Ramos (cell line): ENCODE data around the gene PDZD2.
"Not testable (repeated sequence)": the region's sequence is repeated elsewhere in the genome, so short reads cannot be mapped to it uniquely, and the experiment has no call there.

Experiments
- in situ Hi-C: fragments of 300-500 bp; cut with MboI; formaldehyde crosslinking; loops from one replicate; pipeline ENCODE4 v1.14.3; 2022; ENCODE audit warnings: low sequenced_read_pairs; ENCODE audit not compliant: unreplicated experiment

The PDZD2 gene

DNA sequence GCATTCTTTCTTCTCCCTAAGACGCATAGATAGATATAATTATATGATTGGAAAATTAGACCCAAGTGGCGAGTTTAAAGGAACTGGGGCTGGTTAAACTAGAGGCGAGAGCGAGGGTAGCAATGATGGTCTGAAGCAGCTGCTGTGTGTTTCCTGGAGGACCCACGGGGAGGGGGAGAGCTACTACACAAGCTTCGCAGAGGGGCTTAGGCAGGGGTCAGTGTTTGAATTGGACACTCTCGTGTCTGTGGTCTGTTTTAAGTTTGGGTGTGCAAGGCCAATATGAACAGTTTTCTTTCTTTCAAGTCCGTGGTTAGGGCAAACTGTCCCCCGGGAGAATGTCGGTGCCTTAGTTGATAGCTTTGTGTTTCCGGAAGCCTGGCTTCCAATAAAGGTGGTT lies 43.1 kb downstream of the PDZD2 start:
- in situ Hi-C loops = no loop called here

DNA sequence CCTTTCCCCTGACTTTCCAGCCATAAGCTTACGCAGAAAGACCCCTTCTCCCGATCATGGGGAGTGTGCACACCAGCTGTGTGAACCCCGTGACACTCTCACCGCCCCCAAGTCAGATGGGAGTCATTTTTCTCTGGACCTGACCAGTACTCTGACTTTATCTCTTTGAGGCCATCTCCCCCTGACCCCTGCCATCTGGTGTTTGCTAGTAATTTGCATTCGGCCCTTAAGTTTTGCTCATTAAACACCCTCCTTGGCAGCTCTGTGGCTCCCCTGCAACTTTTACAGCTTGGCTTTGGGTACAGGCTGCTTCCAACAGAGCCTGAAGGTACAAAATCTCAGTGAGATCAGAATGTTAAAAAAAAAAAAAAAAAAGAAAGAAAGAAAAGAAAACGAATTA lies 43.9 kb downstream of the PDZD2 start:
- in situ Hi-C loops = no loop called here

DNA sequence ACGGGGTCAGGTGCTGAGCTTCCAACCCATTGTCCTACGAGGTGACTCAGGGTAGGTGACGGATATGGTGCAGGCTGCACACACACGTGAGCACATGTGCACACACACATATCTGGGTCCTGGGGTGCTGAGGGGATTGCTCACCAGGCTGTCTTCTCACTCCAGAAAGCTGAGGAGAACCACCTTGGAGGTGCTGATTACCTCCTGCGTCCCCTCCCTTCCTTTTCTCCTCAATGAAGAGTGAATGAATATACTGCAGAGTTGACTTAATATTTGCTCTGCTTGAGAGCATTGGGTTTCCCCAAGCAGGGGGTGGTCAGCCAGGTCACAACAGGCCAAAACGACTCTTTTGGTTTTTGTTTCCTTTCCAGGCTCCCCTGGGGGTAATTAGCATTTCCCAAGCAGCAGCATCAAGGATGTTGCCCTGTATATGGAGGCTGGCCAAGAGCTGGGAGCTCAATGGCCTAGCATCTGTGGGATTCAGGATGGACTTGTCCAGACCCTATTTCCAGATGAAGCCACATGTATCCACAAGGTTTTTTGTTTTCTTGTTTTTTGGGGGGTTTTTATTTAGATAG lies 49.7 kb downstream of the PDZD2 start:
- in situ Hi-C loops = no loop called here

GRCh38 chr5:31691408-31691807 lies 52.5 kb downstream of the PDZD2 start:
- in situ Hi-C loops = not testable (repeated sequence)

DNA sequence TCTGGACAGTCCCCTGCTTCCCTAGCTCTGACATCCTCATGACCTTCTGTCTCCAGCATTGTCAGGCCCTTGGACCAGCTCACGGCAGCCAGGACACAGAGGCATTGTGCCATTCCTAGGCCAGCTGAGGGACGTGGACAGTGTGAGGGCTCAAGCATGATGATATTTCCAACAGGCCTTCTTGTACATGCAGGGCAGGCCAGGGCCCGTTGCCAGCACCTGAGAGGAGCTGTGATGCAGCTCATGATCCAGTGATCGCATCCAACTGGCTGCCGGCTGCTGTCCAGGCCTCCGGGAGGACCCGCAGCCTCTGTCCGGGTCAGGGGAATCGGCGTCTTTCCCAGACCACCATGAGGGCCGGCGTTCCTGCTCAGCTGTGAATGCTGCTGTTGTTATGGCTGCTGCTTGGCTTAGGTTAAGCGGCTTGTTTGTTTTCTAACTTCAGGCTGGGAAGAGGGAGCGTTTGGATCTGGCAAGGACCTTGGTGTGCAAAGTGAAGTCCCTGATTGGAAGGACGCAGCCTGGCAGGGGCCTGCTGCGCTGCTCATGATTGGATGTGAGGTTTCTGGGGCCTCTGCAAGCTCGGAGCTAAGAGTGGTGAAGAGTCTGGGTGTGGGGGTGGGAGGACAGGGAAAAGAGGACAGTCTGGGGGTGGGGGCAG lies 53.8 kb downstream of the PDZD2 start:
- in situ Hi-C loops = no loop called here

GRCh38 chr5:31698673-31699072 lies 59.7 kb downstream of the PDZD2 start:
- in situ Hi-C loops = no loop called here

DNA sequence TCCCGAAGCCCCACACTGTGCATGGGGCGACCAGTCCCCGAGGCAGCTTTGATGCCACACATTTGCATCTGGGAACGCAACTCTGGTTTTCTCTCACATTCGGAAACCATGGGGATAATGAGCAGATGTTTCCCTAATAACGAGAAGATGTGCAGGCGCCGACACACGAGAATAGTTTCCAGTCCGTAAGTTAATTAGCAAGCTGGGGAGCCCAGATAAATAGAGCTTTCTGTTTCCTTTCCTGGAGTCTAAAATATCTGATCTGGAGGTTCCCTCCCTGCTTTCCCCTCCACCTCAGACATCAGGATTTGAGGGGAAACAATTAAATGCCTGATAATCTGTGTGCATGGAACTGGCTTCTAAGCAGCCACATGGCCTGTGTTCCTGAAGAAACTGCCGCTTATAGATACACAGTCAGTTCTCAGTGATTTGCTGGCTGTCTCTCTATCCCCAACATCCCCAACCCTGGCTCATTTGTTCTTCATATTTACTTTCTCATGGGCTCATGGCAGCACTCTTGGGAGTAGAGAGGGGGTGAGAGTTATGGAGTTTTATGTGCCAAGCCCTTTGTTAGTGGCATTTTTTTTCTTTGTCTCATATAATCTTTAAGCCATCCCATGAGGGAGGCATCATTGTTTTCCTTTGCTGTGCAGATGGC lies 62.8 kb downstream of the PDZD2 start:
- in situ Hi-C loops = no loop called here

DNA sequence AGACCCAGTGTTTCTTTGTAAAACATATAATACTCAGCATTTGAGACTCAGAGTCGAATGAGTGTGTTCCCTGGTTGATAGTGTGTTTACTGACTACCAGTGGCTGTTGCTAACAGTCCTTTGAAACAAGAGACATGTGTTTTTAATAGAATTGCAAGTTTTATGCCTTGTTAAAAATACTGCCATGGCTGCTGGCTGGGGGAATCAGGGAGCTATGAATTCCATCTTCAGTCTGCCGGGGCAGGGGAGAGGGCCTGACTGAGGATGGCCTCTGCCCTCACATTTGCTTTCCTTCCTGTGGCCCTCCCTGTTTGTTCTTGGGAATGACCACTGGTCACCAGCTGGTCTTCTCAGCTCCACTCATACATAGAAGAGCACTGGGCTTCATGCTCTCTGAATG lies 63.8 kb downstream of the PDZD2 start:
- in situ Hi-C loops = no loop called here

DNA sequence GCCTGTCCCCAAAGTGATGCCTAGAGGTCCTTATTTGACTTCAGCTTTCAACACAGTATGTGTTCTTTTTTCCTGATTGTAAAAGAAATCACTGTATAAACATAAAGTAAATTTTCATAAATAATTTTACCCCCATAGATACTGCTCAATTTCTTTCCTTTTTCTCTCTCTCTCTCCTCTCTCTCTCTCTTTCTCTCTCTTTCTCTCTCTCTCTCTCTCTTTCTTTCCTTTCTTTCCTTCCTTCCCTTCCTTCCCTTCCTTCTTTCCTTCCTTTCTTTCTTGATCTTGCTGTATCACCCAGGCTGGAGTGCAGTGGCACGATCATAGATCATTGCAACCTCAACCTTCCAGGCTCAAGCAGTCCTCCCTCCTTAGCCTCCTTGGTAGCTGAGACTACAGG lies 64.8 kb downstream of the PDZD2 start:
- in situ Hi-C loops = no loop called here

DNA sequence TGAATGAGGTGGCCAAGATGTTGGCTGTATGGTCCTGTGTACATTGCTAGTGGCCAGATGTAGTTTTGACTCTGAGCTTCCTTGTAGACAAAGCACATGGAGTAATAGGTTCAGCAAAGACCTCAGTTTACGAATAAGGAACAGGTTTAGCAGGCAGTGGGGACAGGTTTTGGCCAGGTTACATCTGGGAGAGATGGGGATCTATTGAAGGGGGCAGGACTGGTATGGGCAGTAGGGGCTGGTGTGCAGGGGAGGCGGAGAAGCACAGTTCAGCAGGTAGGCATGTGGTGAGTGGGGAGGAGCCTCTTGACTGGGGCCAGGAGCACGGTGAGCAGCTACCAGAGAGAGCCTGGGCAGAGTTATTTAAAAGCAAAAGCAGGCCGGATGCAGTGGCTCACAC lies 67.3 kb downstream of the PDZD2 start:
- in situ Hi-C loops = no loop called here

DNA sequence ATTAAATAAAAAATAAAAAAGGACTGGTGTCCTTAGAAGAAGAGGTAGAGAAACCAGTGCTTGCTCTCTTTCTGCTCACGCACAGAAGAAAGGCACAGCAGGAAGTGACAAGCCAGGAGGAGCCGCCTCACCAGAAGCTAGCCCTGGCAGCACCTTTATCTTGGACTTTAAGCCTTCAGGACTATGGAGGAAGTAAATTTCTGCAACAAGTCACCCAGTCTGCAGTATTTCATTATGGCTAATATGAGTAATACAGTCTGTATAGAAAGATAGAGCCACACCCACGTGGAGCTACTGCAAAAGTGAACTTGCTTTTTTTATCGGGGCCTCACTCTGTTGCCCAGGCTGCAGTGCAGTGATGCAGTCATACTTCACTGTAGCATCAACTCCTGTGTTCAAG lies 68.4 kb downstream of the PDZD2 start:
- in situ Hi-C loops = no loop called here

- in situ Hi-C loops = no loop called here
These were observed 69.2 kb downstream of the PDZD2 start for GRCh38 chr5:31708089-31708488.

DNA sequence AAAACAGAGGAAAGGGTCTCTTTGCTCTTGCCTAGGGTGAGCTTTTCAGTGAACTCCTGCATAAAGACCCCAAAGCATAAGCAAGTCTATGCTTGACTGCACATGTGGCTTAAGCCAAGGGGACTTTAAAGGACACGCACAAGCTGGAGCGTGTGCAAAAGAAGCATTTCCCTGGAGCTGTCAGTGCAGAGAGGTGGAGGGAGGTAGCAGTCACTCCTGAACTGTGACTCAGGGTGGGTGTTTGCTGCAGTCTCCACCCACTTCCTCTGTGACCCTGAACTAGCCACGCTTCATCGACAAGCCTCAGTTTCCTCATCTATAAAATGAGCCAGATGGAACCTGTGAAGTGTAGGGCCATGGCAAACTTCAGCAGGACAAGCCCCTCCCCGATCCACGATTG lies 72.4 kb downstream of the PDZD2 start:
- in situ Hi-C loops = no loop called here

DNA sequence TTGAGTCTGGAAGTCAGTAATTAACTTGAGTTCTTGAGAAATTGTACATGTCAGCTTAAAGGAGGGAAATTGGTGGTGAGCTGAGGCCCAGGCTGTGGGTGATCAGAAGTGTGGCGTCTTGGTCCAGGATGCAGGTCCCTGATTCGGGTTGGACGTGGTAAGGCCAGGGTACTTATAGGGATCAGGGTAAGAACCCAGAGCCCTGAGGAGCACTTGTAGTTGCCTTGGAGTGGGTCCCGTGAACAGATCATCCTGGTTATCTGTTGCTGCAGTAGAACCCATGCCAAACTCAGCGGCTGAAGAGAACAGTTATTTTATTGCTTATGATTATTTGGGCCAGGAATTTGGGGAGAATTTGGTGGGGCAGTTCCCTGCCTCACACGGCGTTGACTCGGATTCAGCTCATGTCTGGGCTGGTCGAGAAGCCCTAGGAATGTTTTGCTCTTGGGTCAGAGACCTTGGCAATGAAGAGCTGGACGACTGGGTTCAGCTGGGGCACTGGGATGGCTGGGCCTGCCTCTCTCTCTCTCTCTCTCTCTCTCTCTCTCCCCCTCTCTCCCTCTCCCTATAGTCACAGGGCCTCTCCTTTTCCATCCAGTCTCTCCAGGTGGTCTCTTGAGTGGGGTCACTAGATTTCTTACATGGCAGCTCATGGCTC lies 73.1 kb downstream of the PDZD2 start:
- in situ Hi-C loops = no loop called here

DNA sequence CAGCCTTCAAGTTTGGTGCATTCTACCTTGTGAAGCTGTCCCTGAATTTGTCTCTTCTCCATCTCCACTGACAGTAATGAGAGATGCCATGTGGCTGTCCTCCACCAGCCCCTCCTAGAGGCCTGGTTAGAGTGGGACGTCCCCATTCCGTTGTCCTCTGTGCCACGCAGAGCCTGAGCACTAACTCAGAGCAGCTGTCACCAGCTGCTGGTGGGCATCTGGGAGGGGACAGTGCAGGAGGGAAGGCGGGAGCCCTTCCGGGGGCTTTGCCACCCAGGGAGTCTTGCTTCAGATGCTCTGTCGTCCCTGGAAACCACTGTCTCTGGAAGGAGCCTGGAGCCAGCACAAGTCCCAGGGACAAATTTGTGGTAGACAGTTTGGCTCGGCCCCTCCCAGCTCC lies 78.6 kb downstream of the PDZD2 start:
- in situ Hi-C loops = no loop called here

- in situ Hi-C loops = no loop called here
These were observed 81.1 kb downstream of the PDZD2 start for GRCh38 chr5:31720004-31720403.

DNA sequence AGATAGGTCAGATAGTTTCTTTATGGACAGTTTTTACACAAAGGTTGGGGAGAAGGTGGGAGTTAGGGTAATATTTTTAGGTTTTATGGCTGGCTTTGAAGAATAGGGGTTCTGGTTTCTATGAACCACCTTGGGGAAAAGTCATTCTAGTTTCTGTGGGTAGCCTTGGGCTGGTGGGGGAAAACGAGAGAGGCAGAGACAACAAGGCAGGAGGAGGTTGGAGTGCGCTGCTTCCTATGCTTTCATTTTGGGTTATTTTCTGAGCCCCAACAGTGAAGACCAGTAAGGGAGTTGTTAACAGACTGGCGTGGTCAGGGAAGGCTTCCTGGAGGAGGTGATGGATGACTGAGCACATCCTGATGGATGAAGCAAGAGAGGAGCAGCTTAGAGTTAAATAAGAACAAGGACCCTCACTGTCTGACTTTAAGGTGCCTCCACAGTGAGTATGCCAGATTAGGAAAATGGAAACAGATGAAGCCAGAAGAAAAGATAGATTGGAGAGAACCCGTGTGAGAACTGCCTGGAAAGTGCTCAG lies 81.9 kb downstream of the PDZD2 start:
- in situ Hi-C loops = no loop called here

DNA sequence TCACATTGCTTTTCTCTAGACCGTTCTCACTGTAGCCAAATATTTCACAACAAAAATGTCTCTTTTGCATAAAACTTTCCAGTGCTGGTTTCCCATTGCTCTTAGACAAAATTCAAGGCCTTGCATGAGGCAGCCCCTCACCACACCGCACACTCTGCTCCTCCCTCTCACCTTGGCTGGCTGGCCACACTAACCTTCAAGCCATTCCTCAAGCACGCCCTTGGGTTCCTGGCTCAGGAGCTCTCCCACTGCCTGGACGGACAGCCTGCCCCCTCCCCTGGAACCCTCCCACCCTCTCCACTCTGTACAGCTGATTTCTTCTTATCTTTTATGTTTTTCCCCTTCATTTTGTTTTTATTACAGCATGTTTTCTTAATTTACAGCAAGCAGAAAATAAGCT lies 83.2 kb downstream of the PDZD2 start:
- in situ Hi-C loops = no loop called here

- in situ Hi-C loops = no loop called here
These were observed 87.1 kb downstream of the PDZD2 start for GRCh38 chr5:31725996-31726395.

- in situ Hi-C loops = no loop called here
These were observed 88.0 kb downstream of the PDZD2 start for GRCh38 chr5:31726952-31727351.

DNA sequence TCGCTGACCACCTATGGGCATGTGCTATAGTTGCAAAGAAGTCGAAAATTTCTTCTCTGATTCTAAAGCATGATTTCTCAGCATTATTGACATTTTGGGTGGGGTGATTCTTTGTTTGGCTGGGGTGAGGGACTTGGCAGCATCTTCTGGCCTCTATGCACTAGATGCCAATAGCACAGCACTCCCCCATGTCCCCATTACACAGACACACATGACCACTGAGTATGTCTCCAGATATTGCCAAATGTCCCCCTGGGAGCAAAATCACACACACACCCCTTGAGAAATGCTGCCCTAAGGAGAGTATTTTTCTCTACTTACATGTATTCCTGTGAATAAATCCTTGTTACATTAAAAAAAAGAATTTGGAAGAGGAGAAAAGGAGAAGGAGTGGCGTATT lies 89.1 kb downstream of the PDZD2 start:
- in situ Hi-C loops = no loop called here
